GM21515 (cell line): Measurements from ENCODE around the gene PIWIL4.
"Not testable (repeated sequence)": the region's sequence is repeated elsewhere in the genome, so short reads cannot be mapped to it uniquely, and the experiment has no call there.

Experiments
- ATAC-seq: cut with Tn5 transposase; IDR thresholded peaks from one replicate; pipeline ENCODE4 v1.9.1; 2021; ENCODE audit not compliant: unreplicated experiment

Gene PIWIL4

GRCh38 chr11:94546886-94547285 is 20.3 kb upstream of the PIWIL4 start:
- ATAC-seq: no peak

DNA sequence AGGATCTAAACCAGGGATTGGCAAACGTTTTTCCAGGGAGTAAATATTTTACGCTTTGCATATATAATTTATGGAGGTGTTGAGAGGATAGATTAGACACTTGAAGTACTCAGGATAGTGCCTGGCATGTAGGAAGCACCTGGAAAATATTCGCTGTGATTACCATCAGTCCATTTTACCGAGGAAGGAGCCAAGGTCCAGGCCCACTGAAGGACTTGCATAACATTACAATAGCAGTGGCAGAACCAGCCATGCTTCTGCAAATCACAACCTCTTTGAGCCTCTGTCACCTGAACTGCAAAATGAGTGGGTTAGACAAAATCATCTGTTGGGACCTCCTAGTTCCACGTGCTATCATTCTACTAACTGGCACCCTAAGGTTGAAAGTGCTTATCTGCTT is 18.0 kb upstream of the PIWIL4 start:
- no peak for ATAC-seq

- peak; percentile 42 for ATAC-seq
Observed at GRCh38 chr11:94550513-94550912, 16.7 kb upstream of the PIWIL4 start.

GRCh38 chr11:94553938-94554337 is 13.2 kb upstream of the PIWIL4 start:
- ATAC-seq: no peak

DNA sequence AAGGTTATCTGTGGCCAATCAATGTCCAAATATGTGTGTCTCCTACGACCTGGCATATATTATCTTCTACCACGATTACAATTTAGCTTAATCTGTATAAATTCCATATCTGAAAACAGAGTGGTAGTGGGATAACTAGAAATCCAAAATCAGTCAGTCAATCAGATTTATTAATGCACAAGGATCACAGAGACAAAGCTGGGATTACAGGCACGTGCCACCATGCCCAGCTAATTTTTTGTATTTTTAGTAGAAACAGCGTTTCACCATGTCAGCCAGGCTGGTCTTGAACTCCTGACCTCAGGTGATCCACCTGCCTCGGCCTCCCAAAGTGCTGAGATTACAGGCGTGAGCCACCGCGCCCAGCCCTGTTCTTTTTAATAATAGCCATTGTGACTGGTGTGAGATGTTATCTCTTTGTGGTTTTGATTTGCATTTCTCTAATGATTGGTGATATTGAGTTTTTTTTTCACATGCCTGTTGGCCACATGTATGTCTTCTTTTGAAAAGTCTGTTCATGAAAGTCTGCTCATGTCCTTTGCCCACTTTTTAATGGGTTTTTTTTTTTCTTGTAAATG is 11.3 kb upstream of the PIWIL4 start:
- ATAC-seq: not testable (repeated sequence)

DNA sequence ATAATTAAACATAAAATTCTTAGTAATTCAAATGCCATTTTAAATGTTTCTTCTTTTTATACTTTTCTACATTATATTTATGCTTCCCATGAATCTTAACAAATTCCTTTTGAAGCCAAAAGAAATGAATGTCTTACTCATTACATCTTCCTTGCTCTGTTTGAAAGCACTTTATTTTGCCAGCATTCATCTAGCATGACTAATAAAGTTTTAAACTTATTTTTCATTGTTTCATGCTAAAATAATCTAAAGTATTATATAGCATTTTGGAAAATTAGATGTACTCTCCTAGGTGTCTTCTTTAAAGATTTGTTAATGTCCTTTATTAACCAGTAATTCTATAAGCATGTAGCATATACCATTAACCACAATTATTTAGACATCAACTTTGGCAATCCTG is 9.7 kb upstream of the PIWIL4 start:
- no peak for ATAC-seq

- ATAC-seq: no peak
Observed at GRCh38 chr11:94557992-94558391, 9.2 kb upstream of the PIWIL4 start.

GRCh38 chr11:94558468-94558867 is 8.7 kb upstream of the PIWIL4 start:
- no peak for ATAC-seq

DNA sequence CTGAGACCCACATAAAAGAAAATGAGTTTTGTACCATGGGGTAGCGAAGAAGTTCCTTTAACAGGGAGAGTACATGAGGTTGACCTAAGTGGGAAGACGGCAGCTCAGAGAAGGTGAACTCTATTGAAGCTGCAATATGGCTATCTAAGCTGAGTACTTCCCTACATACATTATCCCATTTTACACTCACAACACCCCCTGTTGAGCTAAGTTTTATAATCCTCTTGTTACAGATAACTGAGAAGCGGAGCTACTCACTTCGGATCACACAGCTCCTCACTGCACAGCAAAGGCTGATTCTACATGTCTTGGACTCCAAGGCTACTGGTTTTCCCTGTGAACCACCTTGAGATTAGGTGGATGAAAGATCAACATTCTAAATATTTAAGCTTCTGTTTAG is 8.2 kb upstream of the PIWIL4 start:
- ATAC-seq: no peak

DNA sequence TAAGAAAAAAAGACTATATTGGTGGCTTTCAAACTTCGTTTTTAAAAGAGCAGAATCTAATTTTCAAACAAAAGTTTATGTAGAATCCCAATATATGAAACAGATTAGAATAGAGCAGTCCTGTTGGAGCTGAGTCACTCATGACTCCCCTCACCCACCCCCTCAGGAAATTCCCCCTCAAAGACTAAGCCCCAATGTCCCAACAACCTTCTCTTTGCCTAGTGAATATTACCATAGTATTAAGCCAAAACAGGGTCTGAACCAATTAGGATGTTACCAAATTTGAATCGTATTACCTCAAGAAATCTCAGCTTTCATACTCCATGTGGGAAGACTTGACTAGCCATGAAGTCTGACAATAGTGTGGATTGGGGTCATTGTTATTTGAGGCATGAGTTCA is 7.8 kb upstream of the PIWIL4 start:
- no peak for ATAC-seq

- no peak for ATAC-seq
Observed at GRCh38 chr11:94560834-94561233, 6.3 kb upstream of the PIWIL4 start.

GRCh38 chr11:94563176-94563847 is 3.9 kb upstream of the PIWIL4 start:
- no peak for ATAC-seq

GRCh38 chr11:94563848-94564467 is 3.2 kb upstream of the PIWIL4 start:
- no peak for ATAC-seq

- ATAC-seq: no peak
Observed at GRCh38 chr11:94568200-94568599, 1.0 kb downstream of the PIWIL4 start.

DNA sequence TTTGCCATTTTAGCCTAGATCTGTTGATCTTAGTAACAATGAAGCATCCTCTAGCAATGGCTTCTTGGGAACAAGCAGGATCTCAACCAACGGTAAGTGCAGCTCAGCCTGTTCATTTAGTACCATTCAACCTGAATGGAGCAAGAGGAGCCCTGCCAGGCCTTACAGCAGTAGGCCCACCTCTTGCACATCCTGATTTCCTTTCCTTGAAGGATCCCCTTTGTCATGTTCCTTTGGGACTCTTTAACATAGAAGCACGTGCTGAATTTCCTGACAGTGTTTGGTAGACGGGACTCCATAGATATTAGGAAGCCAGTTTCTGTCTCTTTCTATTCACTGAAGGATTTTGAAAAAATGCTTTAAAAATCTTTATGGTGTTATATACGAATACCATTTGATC is 1.5 kb downstream of the PIWIL4 start:
- ATAC-seq: no peak

DNA sequence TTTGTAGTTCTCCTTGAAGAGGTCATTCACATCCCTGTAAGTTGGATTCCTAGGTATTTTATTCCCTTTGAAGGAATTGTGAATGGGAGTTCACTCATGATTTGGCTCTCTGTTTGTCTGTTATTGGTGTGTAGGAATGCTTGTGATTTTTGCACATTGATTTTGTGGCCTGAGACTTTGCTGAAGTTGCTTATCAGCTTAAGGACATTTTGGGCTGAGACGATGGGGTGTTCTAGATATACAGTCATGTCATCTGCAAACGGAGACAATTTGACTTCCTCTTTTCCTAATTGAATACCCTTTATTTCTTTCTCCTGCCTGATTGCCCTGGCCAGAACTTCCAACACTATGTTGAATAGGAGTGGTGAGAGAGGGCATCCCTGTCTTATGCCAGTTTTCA is 5.8 kb downstream of the PIWIL4 start:
- not testable (repeated sequence) for ATAC-seq

- ATAC-seq: no peak
Observed at GRCh38 chr11:94574193-94574961, 7.2 kb downstream of the PIWIL4 start.

DNA sequence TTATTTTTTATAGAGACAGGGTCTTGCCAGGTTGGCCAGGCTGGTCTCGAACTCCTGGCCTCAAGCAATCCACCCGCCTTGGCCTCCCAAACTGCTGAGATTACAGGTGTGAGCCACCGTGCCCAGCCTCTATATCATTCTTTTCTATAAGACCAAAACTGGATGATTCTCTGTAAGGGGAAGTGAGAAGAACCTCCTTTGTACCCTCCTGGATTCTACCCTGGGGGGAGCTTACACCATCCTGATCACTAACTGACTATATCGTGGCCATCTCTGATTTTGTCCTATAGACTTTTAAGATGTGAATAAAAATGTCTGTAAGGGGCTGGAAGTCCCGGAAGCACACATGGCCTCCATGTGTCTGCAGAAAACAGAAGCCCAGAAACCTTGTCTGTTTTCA is 9.1 kb downstream of the PIWIL4 start:
- no peak for ATAC-seq

DNA sequence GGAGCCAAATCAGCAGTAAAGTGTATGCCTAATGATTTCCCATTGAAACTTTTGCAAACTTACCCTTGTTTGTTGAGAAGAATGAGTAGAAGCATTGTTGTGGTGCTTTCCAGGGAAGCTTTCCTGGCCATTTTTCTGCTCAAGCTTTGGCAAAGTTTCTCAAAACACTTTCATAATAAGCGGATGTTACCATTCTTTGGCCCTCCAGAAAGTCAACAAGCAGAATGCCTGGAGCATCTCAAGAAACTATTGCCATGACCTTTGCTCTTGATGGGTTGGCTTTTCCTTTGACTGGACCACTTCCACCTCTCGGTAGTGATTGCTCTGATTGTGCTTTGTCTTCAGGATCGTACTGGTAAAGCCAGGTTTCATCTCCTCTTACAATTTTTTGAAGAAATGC is 10.7 kb downstream of the PIWIL4 start:
- no peak for ATAC-seq

GRCh38 chr11:94581926-94582325 is 14.8 kb downstream of the PIWIL4 start:
- ATAC-seq: peak; percentile 79

DNA sequence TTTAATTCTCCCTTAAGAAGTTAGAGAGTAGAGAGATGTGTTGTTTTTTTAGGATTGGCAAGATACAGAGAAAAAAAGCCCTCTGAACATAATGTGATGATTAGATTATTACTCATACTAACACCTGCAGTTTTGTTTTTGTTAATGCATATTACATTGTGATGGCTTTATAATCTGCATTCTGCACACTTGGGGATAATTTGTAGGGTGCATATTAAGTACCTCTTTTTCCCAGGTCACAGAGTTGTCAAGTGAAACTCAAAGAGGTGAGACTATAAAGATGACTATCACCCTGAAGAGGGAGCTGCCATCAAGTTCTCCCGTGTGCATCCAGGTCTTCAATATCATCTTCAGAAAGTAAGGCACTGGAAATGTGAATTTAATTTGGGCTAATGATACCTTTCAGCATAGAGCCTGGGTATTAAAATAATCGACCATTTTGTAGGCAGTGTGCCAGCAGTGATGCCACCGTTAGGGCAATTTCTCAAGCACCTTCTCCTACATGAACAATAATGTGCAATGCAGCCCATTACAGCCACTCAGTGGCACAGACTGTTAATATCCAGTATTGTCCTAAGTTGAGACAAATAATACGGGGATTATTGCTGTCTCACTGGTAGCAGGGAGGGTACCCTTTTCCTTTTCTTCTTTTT is 16.2 kb downstream of the PIWIL4 start:
- ATAC-seq: no peak
